ENCODE measurements around the gene DNAJB13.

Gene DNAJB13

DNA sequence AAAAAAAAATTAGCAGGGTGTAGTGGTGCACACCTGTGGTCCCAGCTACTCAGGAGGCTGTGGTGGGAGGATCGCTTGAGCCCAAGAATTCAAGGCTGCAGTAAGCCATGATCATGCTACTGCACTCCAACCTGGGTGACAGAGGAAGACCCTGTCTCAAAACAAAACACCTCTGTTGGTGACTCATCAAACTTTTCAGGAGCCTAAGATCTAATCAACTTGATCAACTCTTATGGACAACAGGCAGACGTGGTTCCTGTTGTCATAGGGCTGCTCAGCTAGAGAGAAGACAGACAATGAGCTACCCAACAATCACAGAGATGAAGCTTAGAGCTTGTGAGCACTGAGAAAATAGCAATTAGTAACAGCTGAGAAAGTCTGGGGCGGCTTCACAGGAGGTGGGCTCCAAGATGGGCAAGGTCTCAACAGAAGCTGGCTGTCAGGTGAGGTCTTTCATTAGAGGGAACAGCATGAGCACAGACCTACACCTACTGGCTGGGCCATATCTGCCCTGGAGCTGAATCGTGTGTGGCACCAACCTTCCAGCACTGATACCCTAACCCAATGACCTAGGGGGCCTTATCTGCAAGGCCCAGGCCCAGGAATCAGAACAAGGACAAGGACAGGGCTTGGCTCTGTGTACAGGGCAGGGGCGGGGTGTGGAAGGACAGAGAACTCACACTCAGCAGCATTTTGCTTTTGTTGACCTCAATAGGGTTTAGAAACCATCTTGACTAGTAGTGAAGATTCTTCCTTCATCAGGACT is 65.3 kb downstream of the DNAJB13 start:
- TF ChIP-seq, protein P1, sequence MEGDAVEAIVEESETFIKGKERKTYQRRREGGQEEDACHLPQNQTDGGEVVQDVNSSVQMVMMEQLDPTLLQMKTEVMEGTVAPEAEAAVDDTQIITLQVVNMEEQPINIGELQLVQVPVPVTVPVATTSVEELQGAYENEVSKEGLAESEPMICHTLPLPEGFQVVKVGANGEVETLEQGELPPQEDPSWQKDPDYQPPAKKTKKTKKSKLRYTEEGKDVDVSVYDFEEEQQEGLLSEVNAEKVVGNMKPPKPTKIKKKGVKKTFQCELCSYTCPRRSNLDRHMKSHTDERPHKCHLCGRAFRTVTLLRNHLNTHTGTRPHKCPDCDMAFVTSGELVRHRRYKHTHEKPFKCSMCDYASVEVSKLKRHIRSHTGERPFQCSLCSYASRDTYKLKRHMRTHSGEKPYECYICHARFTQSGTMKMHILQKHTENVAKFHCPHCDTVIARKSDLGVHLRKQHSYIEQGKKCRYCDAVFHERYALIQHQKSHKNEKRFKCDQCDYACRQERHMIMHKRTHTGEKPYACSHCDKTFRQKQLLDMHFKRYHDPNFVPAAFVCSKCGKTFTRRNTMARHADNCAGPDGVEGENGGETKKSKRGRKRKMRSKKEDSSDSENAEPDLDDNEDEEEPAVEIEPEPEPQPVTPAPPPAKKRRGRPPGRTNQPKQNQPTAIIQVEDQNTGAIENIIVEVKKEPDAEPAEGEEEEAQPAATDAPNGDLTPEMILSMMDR (conservative IDR thresholded peaks at IDR 0.05; ENCODE audit: low read depth): no peak
- CTCF ChIA-PET: no interaction called here
- no peak overlapping the region for H3K27ac ChIP-seq
- POLR2A ChIA-PET (ENCODE audit: low non-redundant PET): no interaction called here
- no peak for DNase-seq (ENCODE audit: low spot score)

DNA sequence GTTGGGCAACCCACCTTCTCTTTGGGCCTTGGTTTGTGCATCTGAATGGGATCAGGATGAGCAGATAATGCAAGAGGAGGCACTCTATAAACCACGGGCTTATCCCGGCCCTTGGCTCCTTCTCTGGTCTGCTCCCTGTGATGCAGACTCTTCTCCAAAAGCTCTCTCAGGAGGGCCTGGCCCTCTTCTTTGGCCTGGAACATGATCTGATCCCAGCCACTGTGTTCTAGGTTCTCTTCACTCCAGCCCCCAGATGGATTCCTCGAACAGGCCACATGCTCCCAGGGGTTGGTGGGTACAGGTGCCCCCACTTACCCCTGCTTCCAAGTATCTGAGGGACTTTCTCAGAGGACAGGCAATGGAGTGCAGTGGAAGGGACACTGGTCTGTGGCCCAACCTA is 66.8 kb downstream of the DNAJB13 start:
- no peak overlapping the region for H3K27ac ChIP-seq
- DNase-seq (ENCODE audit: low spot score): no peak
- POLR2A ChIA-PET (ENCODE audit: low non-redundant PET): no interaction called here
- TF ChIP-seq, protein P1 (conservative IDR thresholded peaks at IDR 0.05; ENCODE audit: low read depth): no peak
- CTCF ChIA-PET: no interaction called here

- ChIA-PET POLR2A (ENCODE audit: low non-redundant PET) (interaction anchor here (0.7 kb wide), 1 partner anchor 153 kb away, joined by 3 read pairs; the partner anchor contains the start of gene PPME1), CTCF (interaction anchor here (1.0 kb wide), 1 partner anchor 19 kb away, joined by 7 read pairs; no protein-coding TSS in a partner anchor)
- DNase-seq (ENCODE audit: low spot score): no peak
Observed at GRCh38 chr11:74018331-74019005, 67.6 kb downstream of the DNAJB13 start.

DNA sequence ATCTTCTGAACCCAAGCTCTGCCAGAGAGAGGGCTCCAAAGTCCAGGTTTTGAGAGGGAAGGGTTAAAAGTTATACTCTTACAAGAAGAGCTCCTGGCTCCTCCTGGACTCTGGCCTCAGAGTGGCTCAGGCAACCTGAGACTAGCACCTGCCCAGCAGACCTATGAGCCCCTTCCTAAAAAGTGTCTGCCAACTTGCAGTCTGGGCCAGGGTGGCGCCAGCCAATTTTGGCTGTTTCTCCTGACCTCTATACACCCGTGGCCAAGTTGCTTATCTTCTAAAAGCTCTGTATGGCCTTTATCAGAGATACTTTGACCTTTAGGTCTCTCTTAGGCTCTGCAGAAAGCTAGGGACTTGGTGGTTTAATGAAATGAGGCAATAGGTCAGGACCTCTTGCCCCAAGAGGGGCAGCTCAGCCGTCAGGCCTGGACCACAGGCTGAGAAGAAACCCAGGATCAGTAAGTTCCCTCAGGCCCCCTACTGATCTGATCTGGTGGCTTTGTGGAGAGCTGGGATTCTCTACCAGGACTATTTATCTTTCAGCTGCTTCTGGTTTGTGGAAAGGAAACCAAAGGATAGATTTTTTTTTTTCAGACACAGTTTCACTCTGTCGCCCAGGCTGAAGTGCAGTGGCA is 68.4 kb downstream of the DNAJB13 start:
- no peak for DNase-seq (ENCODE audit: low spot score)
- ChIA-PET POLR2A (ENCODE audit: low non-redundant PET) (no interaction called here), CTCF (interaction anchor here (0.7 to 1.0 kb wide), 2 partner anchors 18 to 63 kb away, joined by 3 to 7 read pairs; no protein-coding TSS in a partner anchor)
- no peak overlapping the region for H3K27ac ChIP-seq
- TF ChIP-seq, protein P1 (conservative IDR thresholded peaks at IDR 0.05; ENCODE audit: low read depth): no peak

More at GRCh38 chr11:74018331-74019005, 67.6 kb downstream of the DNAJB13 start:
- peak overlapping the region; percentile 34 for H3K27ac ChIP-seq
- TF ChIP-seq, protein P1 (conservative IDR thresholded peaks at IDR 0.05; ENCODE audit: low read depth): no peak

DNA sequence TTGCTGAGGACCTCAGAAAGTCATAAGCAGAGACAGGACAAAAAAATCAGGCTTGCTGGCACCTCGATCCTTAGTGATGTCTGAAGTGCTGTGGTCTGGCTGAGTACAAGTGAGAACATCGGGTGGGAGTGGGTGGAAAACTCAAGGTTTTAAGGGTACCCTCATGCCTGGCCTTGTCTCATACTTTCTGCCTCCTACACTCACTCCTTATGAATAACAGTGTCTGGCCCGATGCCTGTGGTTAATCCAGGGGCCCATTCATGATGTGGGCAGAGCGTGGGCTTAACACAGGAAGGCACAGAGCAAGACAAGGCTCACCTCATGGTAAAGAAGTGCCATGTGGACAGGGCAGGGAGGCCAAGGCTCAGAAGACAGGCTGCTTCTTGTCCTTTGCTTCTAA is 69.0 kb downstream of the DNAJB13 start:
- H3K27ac ChIP-seq: no peak overlapping the region
- ChIA-PET CTCF (no interaction called here), POLR2A (ENCODE audit: low non-redundant PET) (no interaction called here)
- no peak for DNase-seq (ENCODE audit: low spot score)
- TF ChIP-seq, protein P1 (conservative IDR thresholded peaks at IDR 0.05; ENCODE audit: low read depth): no peak
